ENCODE results near the gene CPXCR1. TPM values are rescaled to one million over a fixed set of nuclear protein-coding genes. Genes with fewer than 3 reads are reported as not detected.
"Not testable (repeated sequence)": the region's sequence is repeated elsewhere in the genome, so short reads cannot be mapped to it uniquely, and the experiment has no call there.

Gene CPXCR1
- polyA plus RNA-seq (2013, experiment 1 of 2): not detected
- not detected for polyA plus RNA-seq (2013, experiment 2 of 2)

DNA sequence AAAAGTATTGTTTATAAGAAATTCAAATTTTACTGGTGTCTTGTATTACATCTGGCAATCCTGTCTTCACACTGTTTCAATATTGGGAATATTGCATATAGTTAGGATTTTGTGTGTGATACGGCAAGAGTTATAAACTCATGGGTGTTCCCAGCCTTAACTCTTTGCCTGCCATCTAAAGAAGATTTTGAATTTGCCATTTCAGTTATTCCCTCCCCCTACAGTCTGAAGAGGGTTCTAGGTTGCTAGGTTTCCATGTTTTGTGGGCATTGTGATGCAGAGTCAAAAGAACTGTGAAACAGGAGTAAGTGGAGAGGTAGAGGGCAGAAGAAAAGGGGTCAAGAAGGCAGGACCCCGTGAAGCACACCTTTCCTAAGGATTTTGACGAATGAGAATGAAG lies at the start of gene CPXCR1:
CPXCR1 (plus strand) TSS at position 301 of the 400 bp plus-strand sequence. CDS start 6,190 bp downstream, outside the sequence.
- Histone ChIP-seq H3K36me3 (replicated peaks in 1 of 2; ENCODE audit: control insufficient read depth in 2 of 2, insufficient read depth in 2 of 2, low read length in 2 of 2) (no peaks in the 10 kb centered on the region), H2AFZ (ENCODE audit: low read length) (no peak within 1 kb of the TSS), H2BK120ac (ENCODE audit: low read depth, low read length) (no peak within 1 kb of the TSS), H3K9ac (ENCODE audit: low read depth, low read length, poor library complexity) (no peak within 1 kb of the TSS), H3K27me3 (ENCODE audit: control insufficient read depth in 3 of 3, insufficient read depth in 3 of 3, low read depth in 1 of 3, low read length in 3 of 3) (no peaks in the 10 kb centered on the region), H3K4ac (ENCODE audit: low read length) (no peak within 1 kb of the TSS), H3K4me2 (ENCODE audit: insufficient read depth, low read length, poor library complexity, severe bottlenecking) (no peak within 1 kb of the TSS), H3K14ac (ENCODE audit: low read length) (no peak within 1 kb of the TSS), H2BK12ac (ENCODE audit: low read length) (no peak within 1 kb of the TSS), H3K4me1 (ENCODE audit: control insufficient read depth in 2 of 2, insufficient read depth in 1 of 2, low read depth in 1 of 2, low read length in 2 of 2) (no peaks in the 10 kb centered on the region), H2BK15ac (ENCODE audit: low read length) (no peak within 1 kb of the TSS), H2AK5ac (ENCODE audit: low read depth, low read length) (no peak within 1 kb of the TSS), H3K18ac (ENCODE audit: low read length) (no peak within 1 kb of the TSS), H3K27ac (replicated peaks; ENCODE audit: low read length) (no peak within 1 kb of the TSS), H2BK5ac (ENCODE audit: low read length) (no peak within 1 kb of the TSS), H3K79me1 (ENCODE audit: low read depth, low read length) (no peaks in the 10 kb centered on the region), H3K9me3 (replicated peaks in 1 of 2; ENCODE audit: control insufficient read depth in 2 of 2, insufficient read depth in 1 of 2, low read depth in 1 of 2, low read length in 2 of 2) (no peaks in the 10 kb centered on the region), H3K23ac (ENCODE audit: low read depth, low read length, poor library complexity) (no peak within 1 kb of the TSS), H4K91ac (ENCODE audit: low read depth, low read length, poor library complexity) (no peak within 1 kb of the TSS), H4K8ac (ENCODE audit: low read depth, low read length) (no peak within 1 kb of the TSS), H3K4me3 (ENCODE audit: low read length in 2 of 2) (no peak within 1 kb of the TSS)
- DNase-seq (ENCODE audit: low spot score): no peak
- no CpG with 5 or more reads among the region's 3 CpGs for WGBS, 2 donors (ENCODE audit: extremely low coverage in 2 of 2, insufficient read length in 2 of 2, insufficient replicate concordance in 1 of 2)

DNA sequence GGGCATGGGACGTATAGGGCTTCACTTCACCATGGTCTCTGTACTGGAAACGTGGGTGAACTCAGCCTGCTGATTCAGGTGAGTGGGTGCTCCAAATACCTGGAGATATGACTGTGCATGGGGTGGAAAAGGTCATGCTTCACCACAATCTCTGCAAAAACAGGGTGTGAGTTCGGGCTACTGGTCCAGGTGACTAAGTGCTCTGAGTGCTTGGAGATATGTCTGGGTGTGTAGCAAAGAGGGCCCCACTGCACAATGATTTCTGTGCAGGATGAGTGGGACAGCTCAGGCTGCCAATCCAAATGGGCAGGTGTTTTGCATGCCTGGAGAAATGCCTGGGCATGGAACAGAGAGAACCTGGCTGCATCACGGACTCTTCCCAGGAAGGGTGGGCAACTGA lies 11.2 kb upstream of the CPXCR1 start:
- Histone ChIP-seq H3K4me3 (ENCODE audit: low read length in 2 of 2) (no peak overlapping the region), H3K23ac (ENCODE audit: low read depth, low read length, poor library complexity) (no peak overlapping the region), H3K4me2 (ENCODE audit: insufficient read depth, low read length, poor library complexity, severe bottlenecking) (no peak overlapping the region), H2BK120ac (ENCODE audit: low read depth, low read length) (no peak overlapping the region), H3K79me1 (ENCODE audit: low read depth, low read length) (no peaks in the 10 kb centered on the region), H2AFZ (ENCODE audit: low read length) (no peak overlapping the region), H2AK5ac (ENCODE audit: low read depth, low read length) (no peak overlapping the region), H4K8ac (ENCODE audit: low read depth, low read length) (no peak overlapping the region), H3K9ac (ENCODE audit: low read depth, low read length, poor library complexity) (no peak overlapping the region), H4K91ac (ENCODE audit: low read depth, low read length, poor library complexity) (no peak overlapping the region), H3K14ac (ENCODE audit: low read length) (no peak overlapping the region), H3K18ac (ENCODE audit: low read length) (no peak overlapping the region), H3K4me1 (ENCODE audit: control insufficient read depth in 2 of 2, insufficient read depth in 1 of 2, low read depth in 1 of 2, low read length in 2 of 2) (no peaks in the 10 kb centered on the region), H3K36me3 (replicated peaks in 1 of 2; ENCODE audit: control insufficient read depth in 2 of 2, insufficient read depth in 2 of 2, low read length in 2 of 2) (no peaks in the 10 kb centered on the region), H2BK5ac (ENCODE audit: low read length) (no peak overlapping the region), H2BK15ac (ENCODE audit: low read length) (no peak overlapping the region), H2BK12ac (ENCODE audit: low read length) (no peak overlapping the region), H3K4ac (ENCODE audit: low read length) (no peak overlapping the region), H3K27ac (replicated peaks; ENCODE audit: low read length) (no peak overlapping the region), H3K27me3 (ENCODE audit: control insufficient read depth in 3 of 3, insufficient read depth in 3 of 3, low read depth in 1 of 3, low read length in 3 of 3) (no peaks in the 10 kb centered on the region), H3K9me3 (replicated peaks in 1 of 2; ENCODE audit: control insufficient read depth in 2 of 2, insufficient read depth in 1 of 2, low read depth in 1 of 2, low read length in 2 of 2) (no peaks in the 10 kb centered on the region)
- WGBS, 2 donors (ENCODE audit: extremely low coverage in 2 of 2, insufficient read length in 2 of 2, insufficient replicate concordance in 1 of 2): no CpG with 5 or more reads among the region's 4 CpGs
- DNase-seq (ENCODE audit: low spot score): no peak

DNA sequence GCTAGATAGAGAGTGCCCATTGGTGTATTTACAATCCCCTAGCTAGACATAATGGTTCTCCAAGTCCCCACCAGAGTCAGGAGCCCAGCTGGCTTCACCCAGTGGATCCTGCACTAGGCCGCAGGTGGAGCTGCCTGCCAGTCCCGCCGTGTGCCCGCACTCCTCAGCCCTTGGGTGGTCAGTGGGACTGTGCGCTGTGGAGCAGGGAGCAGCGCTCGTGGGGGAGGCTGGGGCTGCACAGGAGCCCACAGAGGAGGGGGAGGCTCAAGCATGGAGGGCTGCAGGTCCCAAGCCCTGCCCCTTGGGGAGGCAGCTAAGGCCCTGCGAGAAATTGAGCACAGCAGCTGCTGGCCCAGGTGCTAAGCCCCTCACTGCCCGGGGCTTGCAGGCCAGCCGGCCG lies 810 bp upstream of the CPXCR1 start:
- not testable (repeated sequence) for H2BK15ac ChIP-seq (ENCODE audit: low read length); H3K79me1 ChIP-seq (ENCODE audit: low read depth, low read length)

DNA sequence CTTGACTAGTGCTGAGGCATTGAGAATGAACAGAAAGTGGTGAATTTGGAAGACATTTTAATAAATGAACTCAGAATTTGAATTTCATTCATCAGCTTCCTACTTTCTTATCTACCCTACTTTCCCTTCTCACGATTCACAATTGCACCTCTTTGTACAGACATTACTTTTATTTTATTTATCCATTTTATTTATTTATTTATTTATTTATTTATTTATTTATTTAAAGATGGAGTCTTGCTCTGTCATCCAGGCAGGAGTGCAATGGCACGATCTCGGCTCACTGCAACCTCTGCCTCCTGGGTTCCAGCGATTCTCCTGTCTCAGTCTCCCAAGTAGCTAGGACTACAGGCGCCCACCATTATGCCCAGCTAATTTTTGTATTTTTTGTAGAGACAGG lies 5.3 kb downstream of the CPXCR1 start:
- H2BK12ac ChIP-seq (ENCODE audit: low read length); H3K4me1 ChIP-seq (ENCODE audit: control insufficient read depth in 2 of 2, insufficient read depth in 1 of 2, low read depth in 1 of 2, low read length in 2 of 2); H3K4me3 ChIP-seq (ENCODE audit: low read length in 2 of 2); H3K9ac ChIP-seq (ENCODE audit: low read depth, low read length, poor library complexity); H3K79me1 ChIP-seq (ENCODE audit: low read depth, low read length); H2AK5ac ChIP-seq (ENCODE audit: low read depth, low read length); H2BK120ac ChIP-seq (ENCODE audit: low read depth, low read length); H2AFZ ChIP-seq (ENCODE audit: low read length); H3K4ac ChIP-seq (ENCODE audit: low read length); H3K4me2 ChIP-seq (ENCODE audit: insufficient read depth, low read length, poor library complexity, severe bottlenecking); H4K8ac ChIP-seq (ENCODE audit: low read depth, low read length); H3K27ac ChIP-seq (replicated peaks; ENCODE audit: low read length); H2BK5ac ChIP-seq (ENCODE audit: low read length); H4K91ac ChIP-seq (ENCODE audit: low read depth, low read length, poor library complexity); H3K27me3 ChIP-seq (ENCODE audit: control insufficient read depth in 3 of 3, insufficient read depth in 3 of 3, low read depth in 1 of 3, low read length in 3 of 3); H3K9me3 ChIP-seq (replicated peaks in 1 of 2; ENCODE audit: control insufficient read depth in 2 of 2, insufficient read depth in 1 of 2, low read depth in 1 of 2, low read length in 2 of 2); DNase-seq (ENCODE audit: low spot score); H2BK15ac ChIP-seq (ENCODE audit: low read length); H3K23ac ChIP-seq (ENCODE audit: low read depth, low read length, poor library complexity); H3K36me3 ChIP-seq (replicated peaks in 1 of 2; ENCODE audit: control insufficient read depth in 2 of 2, insufficient read depth in 2 of 2, low read length in 2 of 2); H3K14ac ChIP-seq (ENCODE audit: low read length); H3K18ac ChIP-seq (ENCODE audit: low read length): not testable (repeated sequence)
- WGBS, 2 donors (ENCODE audit: extremely low coverage in 2 of 2, insufficient read length in 2 of 2, insufficient replicate concordance in 1 of 2): 100% methylated on average over 1 of the region's 5 CpGs; no CpG with 5 or more reads in 1 of the 2 donors

More for the DNA sequence above, 810 bp upstream of the CPXCR1 start:
- not testable (repeated sequence) for H3K27ac ChIP-seq (replicated peaks; ENCODE audit: low read length); H2BK120ac ChIP-seq (ENCODE audit: low read depth, low read length); H3K14ac ChIP-seq (ENCODE audit: low read length); H2BK5ac ChIP-seq (ENCODE audit: low read length); H3K4me2 ChIP-seq (ENCODE audit: insufficient read depth, low read length, poor library complexity, severe bottlenecking); H3K23ac ChIP-seq (ENCODE audit: low read depth, low read length, poor library complexity); H3K27me3 ChIP-seq (ENCODE audit: control insufficient read depth in 3 of 3, insufficient read depth in 3 of 3, low read depth in 1 of 3, low read length in 3 of 3); H3K4me3 ChIP-seq (ENCODE audit: low read length in 2 of 2); H3K9ac ChIP-seq (ENCODE audit: low read depth, low read length, poor library complexity); H2AFZ ChIP-seq (ENCODE audit: low read length); H4K91ac ChIP-seq (ENCODE audit: low read depth, low read length, poor library complexity); DNase-seq (ENCODE audit: low spot score); H3K4me1 ChIP-seq (ENCODE audit: control insufficient read depth in 2 of 2, insufficient read depth in 1 of 2, low read depth in 1 of 2, low read length in 2 of 2); H3K9me3 ChIP-seq (replicated peaks in 1 of 2; ENCODE audit: control insufficient read depth in 2 of 2, insufficient read depth in 1 of 2, low read depth in 1 of 2, low read length in 2 of 2); H2AK5ac ChIP-seq (ENCODE audit: low read depth, low read length); H3K36me3 ChIP-seq (replicated peaks in 1 of 2; ENCODE audit: control insufficient read depth in 2 of 2, insufficient read depth in 2 of 2, low read length in 2 of 2); H3K4ac ChIP-seq (ENCODE audit: low read length); H4K8ac ChIP-seq (ENCODE audit: low read depth, low read length); H2BK12ac ChIP-seq (ENCODE audit: low read length); H3K18ac ChIP-seq (ENCODE audit: low read length)
- WGBS, 2 donors (ENCODE audit: extremely low coverage in 2 of 2, insufficient read length in 2 of 2, insufficient replicate concordance in 1 of 2): no CpG with 5 or more reads among the region's 11 CpGs

Measured in neuronal stem cell (in vitro differentiated cells).